Right hindlimb (tissue), 1 donor: ENCODE data around the gene KIAA1191.
"Not testable (repeated sequence)": the region's sequence is repeated elsewhere in the genome, so short reads cannot be mapped to it uniquely, and the experiment has no call there.

Source experiments
- DNase-seq: peaks from one replicate; pipeline ENCODE4 v3.0.0-alpha.2; 2018

The KIAA1191 gene

DNA sequence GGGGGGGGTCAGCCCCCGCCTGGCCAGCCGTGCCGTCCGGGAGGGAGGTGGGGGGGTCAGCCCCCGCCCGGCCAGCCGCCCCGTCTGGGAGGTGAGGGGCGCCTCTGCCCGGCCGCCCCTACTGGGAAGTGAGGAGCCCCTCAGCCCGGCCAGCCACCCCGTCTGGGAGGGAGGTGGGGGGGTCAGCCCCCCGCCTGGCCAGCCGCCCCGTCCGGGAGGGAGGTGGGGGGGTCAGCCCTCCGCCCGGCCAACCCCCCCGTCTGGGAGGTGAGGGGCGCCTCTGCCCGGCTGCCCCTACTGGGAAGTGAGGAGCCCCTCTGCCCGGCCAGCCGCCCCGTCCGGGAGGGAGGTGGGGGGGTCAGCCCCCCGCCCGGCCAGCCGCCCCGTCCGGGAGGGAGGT, 56.2 kb downstream of the KIAA1191 start:
- DNase-seq = not testable (repeated sequence)
